Kidney epithelial cell (primary cell): ENCODE measurements around the gene CD248. TPM values are rescaled to one million over a fixed set of nuclear protein-coding genes. Genes with fewer than 3 reads are reported as not detected.

ENCODE experiments used
- DNase-seq: peaks from one replicate; pipeline ENCODE4 v3.0.0-alpha.2; 2010; ENCODE audit warnings: low read depth
- H3K27me3 ChIP-seq: 2 replicates; pipeline ENCODE4 v1.6.0; 2011; ENCODE audit warnings: low read length; ENCODE audit not compliant: control insufficient read depth, insufficient read depth
- H3K36me3 ChIP-seq: 2 replicates; pipeline ENCODE4 v1.5.1; 2011; ENCODE audit warnings: low read length; ENCODE audit not compliant: control insufficient read depth, insufficient read depth
- H3K4me3 ChIP-seq: 2 replicates; pipeline ENCODE4 v1.5.1; 2011; ENCODE audit warnings: low read depth, mild to moderate bottlenecking, control low read depth, low read length
- CTCF ChIP-seq: IDR thresholded peaks from 2 replicates; pipeline ENCODE4 v1.5.1; 2011; ENCODE audit warnings: mild to moderate bottlenecking, moderate library complexity, low read length, control low read depth, inconsistent platforms; ENCODE audit not compliant: insufficient read depth, poor library complexity, severe bottlenecking
- total RNA-seq: library from RNA; depleted of rRNA; stranded (reverse); fragments of >200 nt; gene quantifications from 2 replicates; pipeline ENCODE4 v1.2.3, GENCODE V29; 2015

Gene CD248
- total RNA-seq, 1 donor from 2014 or later: 0.17 TPM

DNA sequence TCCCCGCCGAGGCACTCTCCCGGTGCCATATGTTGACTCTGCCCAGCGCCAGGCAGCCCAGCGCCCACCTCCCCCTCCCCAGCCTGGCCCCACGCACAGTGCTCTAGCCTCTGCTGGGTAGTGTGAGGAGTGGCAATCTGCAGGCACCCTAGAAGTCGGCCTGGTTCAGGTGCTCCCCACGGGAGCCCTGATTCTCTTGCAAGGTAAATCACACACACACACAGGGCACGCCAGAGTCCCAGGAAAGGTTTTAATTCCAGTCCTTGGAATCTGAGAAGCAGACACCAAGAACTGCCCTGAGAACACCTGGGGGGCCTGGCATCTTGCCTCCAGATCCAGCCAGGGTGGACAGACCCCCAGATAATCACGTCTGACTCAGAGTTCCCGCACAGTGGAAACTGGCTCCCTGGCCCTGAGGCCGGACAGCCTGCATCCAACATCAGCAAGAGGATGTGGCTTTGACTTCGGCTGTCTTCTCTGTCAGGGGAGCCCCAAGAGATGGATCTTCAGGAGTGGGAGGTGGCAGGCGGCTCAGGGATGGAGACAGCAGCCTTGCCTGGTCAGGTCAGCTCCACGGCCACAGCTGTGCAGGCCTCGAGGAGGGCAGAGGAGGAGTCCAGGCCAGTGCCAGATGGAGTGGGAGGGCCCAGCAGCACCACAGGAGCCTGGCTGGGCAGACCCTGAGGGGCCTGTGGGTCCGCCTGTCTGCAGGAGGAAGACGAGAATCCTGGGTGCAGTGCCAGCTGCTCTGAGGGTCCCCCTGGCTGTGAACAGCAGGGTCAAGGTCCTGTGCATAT lies 20.5 kb upstream of the CD248 start:
- peak; percentile 2 for TF ChIP-seq CTCF
- peaks cover 3% of the 10 kb centered on the region for H3K36me3 ChIP-seq

DNA sequence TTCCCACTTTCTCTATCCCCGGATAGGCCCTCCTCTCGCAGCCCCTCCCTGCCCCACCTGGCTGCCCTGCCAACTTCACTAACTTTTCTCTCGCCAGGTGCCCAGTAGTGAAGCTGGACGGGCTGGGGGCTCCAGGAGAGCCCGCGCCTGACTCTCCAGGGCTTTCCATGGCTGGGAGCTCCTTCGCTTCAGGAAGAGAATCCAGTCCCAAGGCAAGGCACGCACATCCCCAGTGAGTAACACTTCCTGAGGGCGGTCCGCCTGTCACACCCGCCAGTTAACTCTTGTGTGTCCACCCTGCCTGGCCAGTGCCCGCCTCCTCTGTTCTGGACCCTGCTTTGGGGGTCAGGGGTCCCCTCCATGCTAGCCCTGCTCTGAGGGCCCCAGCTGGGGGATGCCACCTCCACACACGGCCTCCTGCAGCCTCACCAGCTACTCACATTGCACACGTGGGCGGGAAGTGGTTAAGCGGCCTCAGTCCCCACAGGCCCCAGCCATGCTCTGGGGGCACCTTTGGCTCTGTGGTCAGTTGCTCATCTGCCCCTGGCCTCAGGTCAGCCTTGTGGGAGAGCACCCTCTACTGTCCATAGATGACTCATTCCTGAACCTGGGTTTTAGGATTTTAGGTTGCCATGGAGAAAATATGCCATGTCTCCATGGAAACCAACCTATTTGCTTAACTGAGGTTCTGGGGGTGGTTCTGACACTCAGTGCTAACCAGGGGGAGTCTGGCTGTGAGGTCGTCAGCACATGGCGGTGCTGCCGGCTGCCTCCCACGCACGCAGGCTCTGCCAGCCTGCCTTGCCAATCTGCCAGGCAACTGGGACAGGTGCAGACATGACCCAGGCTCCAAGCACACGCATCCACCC lies 19.6 kb upstream of the CD248 start, which contains the start of gene RIN1:
Gene RIN1, minus strand, starts transcription at position 201 of the 869 bp plus-strand sequence. Its CDS starts 32 bp downstream, at position 169.
- no peaks in the 10 kb centered on the region for H3K27me3 ChIP-seq
- H3K4me3 ChIP-seq: peak within 1 kb of the TSS; percentile 63
- peaks cover under 1% of the 10 kb centered on the region for H3K36me3 ChIP-seq
- peak; percentile 7 for TF ChIP-seq CTCF
- DNase-seq: peak; percentile 94

More for the DNA sequence above, 20.5 kb upstream of the CD248 start:
- Histone ChIP-seq H3K27me3 (no peaks in the 10 kb centered on the region), H3K4me3 (no peak overlapping the region)
- no peak for DNase-seq

DNA sequence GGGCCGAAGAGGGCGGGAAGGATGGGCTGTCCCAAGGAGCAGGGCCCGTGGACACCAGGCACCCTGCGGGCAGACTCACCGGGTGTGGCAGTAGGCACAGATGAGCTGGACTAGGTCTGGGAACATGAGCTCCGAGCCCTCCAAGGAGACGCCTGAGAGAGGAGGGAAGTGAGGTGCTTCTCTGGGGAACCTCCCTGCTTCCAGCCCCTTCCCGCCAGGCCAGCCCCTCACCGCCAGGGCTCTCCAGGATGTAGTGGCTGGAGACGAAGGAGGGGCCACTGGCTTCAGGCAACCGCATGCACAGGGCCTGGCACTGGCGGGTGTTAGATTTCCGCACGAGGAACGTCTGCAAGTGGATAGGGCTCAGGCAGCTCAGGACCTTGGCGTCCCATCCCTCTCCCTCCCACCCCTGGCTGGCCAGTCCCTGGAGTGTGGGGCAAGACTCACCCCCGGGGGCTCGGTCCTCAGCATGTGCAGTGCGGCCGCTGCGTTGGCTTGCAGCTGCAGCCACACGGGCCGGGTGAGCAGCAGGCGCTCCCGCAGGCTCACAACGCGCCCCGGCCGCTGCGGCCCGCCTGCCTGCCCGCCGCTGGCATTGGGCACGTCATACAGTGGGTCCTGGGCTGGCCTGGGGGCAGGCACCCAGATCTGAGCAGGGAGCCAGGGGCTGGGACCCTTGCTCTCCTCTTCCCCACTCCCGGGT lies 18.8 kb upstream of the CD248 start:
- peak overlapping the region; percentile 63 for H3K4me3 ChIP-seq
- no peaks in the 10 kb centered on the region for H3K27me3 ChIP-seq
- no peaks in the 10 kb centered on the region for H3K36me3 ChIP-seq
- TF ChIP-seq CTCF: peak; percentile 11
- DNase-seq: no peak

- no peaks in the 10 kb centered on the region for H3K36me3 ChIP-seq
- peak overlapping the region; percentile 63 for H3K4me3 ChIP-seq
- no peak for TF ChIP-seq CTCF
- H3K27me3 ChIP-seq: no peaks in the 10 kb centered on the region
- DNase-seq: no peak
These were observed 18.0 kb upstream of the CD248 start for GRCh38 chr11:66334605-66335442.
